Measurements from ENCODE around the gene MIS18A.
A peak's percentile ranks its signal among the peaks of the same experiment; 100 is the strongest.
"Not testable (repeated sequence)": the region's sequence is repeated elsewhere in the genome, so short reads cannot be mapped to it uniquely, and the experiment has no call there.

The MIS18A gene, protein sequence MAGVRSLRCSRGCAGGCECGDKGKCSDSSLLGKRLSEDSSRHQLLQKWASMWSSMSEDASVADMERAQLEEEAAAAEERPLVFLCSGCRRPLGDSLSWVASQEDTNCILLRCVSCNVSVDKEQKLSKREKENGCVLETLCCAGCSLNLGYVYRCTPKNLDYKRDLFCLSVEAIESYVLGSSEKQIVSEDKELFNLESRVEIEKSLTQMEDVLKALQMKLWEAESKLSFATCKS

DNA sequence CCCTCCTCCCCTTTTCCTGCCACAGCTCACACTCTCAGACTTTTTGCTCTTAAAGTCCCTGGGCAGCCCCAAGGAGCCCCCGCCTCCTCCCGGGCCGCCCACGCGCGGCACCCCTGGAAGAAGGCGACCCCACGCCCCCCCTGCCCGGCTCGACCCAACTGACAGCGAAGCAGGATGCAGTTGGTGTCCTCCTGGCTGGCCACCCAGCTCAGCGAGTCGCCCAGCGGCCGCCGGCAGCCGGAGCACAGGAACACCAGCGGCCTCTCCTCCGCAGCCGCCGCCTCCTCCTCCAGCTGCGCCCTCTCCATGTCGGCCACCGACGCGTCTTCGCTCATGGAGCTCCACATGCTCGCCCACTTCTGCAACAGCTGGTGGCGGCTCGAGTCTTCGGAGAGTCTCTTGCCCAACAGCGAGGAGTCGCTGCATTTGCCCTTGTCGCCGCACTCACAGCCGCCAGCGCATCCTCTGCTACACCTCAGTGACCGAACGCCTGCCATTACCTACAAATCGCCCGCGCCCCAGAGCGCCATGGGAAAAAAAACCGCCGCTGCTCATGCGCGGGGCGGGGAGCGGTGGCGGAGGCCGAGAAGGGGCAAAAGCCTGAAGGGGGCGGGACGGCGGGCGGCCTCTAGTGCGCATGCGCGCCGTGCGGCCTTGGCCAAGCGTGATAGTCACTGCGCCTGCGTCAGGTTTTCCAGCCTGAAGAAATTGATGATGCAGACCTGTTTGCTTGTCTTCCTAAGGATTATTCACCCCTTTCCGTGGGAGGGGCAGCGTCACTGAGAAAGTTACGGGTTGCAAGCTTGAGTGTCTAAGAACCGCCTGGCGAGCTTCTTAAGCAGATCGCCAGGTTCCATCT, at the start of gene MIS18A:
Gene MIS18A (minus strand): TSS at position 532 of the 859 bp plus-strand sequence. CDS start 35 bp downstream, at position 497.
- DNase-seq, result peak; percentile 93

DNA sequence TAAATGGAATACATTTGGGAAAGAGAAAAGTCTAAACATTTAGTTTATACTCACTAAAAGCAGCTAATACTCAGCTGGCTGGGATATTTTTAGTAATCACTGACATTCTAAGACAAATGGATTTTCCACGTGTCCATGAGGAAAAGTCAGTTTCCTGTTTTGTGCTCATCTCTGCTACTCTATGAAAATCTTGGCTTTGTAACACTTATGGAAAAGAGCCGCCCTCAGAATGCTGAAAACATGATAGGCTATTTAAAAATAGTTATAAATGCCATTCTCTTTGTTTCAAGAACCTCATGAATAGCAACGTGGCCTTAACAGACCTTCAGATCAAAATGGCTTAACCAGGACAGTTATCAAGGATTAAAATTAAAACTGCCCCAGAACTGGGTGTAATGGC, 49.7 kb upstream of the MIS18A start:
- no peak for DNase-seq

DNA sequence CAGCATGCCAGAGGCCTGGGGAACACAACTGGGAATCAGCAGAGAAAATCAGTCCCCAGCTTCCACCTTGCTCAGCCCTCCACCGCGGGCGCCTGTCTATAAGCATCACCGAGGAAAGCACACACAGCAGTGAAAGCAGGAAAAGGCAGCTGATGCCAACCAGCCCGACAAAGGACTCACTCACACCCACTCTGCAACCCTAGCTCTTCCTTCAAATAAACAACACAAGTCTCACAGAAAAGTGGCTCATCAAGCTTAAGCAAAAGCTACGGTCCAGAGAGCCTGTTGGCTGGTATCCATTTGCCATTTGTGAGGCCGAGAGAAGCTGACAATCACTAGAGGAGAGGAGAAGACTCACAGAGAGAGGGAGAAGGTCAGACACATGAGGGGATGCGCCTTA, 46.9 kb upstream of the MIS18A start:
- DNase-seq, result no peak

DNA sequence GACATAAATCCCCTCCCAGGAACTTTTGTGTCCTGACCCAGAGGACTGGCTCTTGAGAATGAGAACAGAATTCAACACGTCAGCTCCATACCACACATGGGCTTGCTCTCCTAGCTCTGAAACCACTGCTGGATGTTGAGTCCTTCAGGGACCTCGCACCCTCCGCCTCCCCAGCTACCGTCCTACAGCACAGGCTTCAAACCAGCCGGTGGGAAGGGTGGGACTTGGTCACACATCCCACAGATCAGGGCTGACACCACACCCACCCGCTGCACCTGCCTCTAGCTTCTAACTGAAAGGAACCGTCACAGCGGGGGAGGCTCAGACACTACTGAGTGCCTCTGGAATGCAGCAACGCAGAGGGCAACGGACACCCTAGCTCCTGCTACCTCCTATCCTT, 43.8 kb upstream of the MIS18A start:
- DNase-seq, result no peak

DNA sequence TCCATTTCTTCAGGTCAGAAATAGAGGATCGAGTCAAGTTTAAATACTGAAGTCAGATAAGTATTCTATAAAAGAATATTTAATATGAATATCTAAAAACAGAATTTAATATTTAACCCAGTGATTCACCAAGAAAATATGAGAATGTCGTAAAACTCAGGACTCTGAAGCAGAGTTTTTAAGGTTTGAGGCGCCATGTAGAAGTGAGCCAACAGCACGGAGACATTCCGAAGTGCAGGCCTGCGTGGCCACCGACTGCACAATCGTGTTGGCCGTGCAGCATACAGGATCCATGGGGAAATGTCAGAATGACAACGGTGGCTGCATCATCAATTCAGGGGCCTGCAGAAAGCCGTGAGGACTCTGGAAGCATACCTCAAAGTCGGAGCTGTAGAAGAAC, 43.3 kb upstream of the MIS18A start:
- no peak for DNase-seq

DNA sequence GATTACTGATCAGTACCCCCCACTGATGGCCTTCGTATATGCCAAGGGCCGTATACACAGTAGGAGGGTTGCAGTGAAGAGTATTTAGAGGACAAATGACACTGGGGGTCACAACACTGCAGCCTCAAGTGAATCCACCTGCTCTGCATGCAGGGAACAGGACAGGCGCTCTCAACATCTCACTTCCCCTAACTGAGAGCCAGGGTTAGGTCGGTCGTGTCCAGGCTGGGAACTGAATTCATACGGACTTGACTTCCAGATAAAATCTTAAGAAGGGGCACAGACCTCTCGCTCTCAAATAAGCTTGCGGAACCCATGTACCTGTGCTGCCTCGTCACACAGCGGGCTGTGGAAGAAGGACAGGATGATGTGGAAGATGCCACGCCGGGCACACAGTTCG, 42.6 kb upstream of the MIS18A start:
- DNase-seq, result no peak

DNA sequence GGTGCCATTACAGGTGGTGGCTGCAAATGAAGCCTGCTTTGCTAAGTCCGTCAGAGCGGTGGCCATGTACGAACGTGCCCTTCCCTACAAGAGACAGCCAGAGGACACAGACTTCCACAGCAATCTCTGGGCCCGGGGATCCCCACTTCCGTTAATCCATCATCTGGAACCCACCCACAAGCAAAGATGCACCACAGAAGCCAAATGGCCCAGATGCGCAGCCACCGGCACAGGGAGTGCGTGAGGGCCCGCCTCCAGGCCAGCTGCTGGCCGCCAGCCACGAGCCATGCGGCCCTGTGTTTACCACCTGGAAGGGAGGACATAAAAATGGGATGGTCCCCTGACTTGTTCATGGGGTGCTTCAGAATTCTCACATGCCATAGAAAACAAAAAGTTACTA, 41.9 kb upstream of the MIS18A start:
- no peak for DNase-seq

DNA sequence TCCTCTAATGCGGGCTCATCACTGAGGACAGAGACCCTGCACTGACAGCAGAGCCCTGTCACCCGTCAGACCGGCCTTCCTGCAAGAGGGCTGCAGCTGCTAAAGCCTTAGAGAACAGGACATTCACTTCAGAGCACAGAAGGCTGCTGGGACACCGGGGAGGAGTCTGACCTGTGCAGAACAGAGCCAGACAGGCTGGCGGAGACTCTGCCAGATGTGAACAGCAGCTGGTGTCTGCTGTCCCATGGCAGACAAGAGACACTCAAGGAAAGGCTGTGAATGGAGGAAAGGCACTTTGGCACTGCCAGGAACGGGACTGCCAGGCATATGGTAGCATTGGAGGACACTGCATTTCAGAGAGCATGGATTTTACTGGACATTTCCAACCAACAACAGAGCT, 41.2 kb upstream of the MIS18A start:
- no peak for DNase-seq

DNA sequence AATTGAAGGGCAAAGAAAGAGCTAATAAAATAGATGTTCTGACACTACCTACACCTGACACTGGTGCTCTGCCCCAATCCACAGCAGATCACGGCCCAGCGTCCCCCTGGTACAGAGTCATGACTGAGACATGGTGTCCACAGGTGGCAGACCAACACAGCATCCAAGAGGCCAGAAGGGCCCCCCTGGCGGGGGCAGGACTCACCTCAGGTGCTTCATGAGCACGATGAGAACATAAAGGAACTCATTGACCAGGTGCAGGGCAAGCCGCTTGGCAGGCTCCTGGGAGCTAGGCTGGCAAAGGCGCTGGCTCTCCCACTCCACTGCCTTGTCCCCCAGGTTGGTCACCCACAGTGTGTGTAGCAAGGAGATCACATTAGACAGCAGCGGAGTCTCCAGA, 40.2 kb upstream of the MIS18A start:
- DNase-seq, result no peak

DNA sequence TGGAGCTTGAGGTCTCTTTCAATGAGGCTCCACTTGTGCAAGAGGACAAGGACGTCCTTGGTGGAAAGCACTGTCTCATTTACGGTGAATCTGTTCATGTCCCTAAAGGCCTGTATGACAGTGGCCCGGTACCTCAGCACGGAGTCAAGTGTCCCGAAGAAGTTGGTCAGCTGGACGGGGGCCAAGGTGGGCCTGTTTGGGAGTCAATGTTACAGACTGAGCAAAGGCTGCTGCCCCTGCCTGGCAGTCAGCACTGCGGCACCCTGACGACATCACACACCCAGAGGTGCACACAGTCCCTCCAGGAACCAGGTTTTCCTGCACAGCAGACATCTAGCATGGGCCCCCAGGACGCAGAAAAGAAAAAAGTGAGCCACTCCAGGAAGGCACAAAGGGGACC, 38.9 kb upstream of the MIS18A start:
- DNase-seq, result no peak

DNA sequence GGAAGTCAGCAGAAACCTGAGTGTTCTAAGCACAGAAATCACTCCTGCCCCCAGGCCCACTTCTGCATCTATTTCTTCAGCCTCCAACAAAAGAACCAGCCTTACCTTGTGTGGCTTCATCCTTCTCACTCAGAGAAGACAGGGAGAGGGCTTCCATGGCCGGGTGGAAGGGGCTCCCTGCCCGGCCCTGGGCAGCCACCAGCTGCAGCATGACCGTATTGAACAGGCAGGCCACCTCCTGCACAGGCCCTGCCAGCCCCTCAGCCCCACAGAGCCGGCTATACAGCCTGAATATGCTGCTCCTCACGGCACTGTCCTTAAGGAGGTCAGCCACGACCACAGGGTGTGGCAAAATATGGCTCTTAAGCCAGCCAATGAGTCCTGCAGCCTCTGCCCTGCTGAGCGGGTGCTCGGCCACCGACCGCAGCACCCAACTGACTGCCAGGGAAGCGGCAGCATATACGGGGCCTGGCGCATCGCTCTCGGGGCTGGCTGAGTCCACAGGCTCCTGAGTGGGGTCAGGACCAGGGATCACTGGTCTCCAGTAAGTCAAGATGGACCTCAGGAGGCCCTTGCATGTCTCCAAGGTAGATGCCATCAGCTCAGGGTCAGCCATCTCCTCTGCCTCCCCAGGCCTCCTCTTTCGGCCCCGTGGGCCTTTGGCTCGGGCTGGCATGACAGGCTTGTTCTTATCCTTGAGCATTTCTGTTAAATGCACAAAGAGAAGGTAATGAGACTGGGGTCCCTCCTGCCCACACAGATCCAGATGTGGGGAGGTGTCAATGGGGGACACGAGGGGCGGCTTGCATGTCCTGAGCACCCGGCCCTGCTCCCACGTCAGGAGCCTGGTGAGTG, 37.7 kb upstream of the MIS18A start:
- no peak for DNase-seq

DNA sequence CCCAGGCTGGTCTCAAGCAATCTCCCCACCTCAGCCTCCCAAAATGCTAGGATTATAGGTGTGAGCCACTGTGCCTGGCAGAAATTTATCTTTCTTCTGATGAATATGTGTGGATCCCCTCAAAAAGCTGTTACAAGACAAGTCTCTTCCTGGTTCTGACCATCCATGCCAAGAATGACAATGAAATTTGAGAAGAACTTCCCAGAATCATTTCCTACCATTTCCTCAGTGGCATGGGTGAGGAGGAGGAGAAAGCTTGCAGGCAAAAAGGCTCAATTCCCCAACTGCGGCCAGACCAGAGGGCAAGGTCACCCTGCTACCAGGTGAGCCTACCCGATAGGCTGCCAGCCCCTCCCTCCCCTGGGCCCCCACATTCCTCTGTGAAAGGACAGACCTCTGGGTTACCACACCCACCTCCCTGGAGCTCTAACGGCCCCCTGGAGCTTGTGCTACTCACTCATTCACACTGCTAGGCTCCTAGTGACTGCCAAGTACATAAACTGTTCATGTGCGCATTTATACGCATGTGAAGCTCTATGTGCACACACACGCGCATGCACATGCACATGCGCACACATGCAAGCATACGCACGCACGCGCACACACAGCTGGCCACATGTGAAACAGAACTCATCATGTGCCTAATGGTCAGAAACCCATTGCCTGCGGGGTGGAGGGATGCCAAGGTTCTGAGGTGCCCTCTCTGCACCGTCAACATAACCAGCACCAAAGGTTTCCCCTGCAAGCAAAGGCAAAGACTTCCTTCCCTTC, 36.8 kb upstream of the MIS18A start:
- no peak for DNase-seq

DNA sequence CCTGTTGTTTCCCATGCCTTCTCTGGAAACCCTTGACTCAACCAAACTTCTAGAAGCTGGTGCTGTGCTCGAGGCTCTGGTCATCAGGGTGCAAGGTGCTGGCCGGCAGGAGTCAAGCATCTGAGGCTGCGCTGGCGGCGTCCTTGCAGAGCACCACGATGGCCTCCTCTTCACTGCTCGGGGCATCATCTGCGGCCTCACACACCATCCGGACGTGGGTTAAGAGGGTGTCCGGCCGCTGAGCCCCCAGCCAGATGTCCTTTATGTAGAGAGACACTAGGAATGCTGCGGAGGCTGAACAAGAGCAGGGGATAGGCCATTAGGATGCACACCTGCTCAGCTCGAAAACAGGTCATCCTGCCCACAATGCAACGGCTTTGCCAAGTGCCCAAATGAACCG, 36.0 kb upstream of the MIS18A start:
- no peak for DNase-seq

DNA sequence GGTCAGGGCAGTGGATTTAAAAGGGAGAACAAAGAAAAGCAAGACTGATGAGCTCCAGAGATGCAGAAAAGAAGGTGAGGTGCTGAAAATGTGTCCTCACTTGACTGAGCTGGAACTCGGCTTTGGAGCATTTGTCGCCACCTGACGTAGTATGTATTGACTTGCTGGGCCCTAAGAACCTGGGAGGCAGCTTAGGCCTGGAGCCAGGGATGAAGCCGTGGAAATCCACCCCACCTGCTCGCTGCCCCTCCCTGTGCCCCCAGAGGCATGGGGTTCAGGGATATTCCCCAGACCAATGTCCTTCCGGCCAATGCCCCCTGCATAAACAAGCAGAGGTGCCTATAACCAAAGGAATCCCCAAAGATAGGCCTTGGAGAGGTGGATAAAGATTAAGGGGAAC, 34.1 kb upstream of the MIS18A start:
- no peak for DNase-seq

DNA sequence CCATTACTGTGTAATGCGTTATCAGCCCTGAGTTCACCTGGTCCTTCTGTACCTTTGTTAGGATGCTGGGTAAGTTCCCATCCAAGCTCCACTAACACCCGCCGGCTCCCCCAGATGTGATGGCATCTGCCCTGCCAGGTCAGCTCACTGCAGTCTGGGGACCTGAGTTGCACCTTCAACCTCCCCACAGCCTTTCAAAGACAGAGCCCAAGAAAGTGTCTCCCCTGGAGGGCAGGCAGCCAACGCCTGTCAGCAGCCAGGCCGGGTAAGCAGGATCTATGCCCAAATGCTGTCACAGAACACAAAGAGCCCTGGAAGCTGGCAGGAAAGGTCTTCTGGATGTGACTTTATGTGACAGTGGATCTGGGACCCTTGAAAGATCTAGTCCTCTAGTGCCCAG, 33.5 kb upstream of the MIS18A start:
- DNase-seq, result no peak

DNA sequence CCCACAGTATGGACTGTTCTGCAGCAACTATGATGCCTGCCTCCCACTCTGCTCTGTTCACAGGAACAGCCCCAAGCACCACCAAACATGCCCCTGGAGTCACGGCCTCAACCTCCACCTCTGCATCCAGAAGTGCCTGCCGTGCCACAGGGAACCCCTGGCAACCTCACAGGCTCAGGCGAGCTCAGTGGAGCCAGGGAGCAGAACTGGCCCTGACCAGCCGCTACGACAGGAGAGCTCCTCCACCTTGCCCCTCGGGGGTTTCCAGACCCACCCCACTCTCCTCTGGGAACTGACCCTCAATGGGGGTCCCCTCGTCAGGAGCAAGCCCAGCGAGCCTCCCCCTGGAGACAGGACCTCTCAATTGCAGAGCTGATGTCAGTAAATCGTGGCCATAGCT, 32.8 kb upstream of the MIS18A start:
- no peak for DNase-seq

DNA sequence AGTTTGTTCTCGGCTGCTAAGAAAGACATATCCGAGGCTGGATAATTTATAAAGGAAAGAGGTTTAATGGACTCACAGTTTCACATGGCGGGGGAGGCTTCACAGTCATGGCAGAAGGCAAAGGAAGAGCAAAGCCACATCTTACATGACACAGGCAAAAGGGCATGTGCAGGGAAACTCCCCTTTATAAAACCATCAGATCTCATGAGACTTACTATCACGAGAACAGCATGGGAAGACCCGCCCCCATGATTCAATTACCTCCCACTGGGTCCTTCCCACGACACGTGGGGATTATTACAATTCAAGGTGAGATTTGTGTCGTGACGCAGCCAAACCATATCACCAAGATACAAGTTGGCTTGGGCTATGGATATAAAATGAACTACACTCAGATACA, 32.1 kb upstream of the MIS18A start:
- DNase-seq, result not testable (repeated sequence)

DNA sequence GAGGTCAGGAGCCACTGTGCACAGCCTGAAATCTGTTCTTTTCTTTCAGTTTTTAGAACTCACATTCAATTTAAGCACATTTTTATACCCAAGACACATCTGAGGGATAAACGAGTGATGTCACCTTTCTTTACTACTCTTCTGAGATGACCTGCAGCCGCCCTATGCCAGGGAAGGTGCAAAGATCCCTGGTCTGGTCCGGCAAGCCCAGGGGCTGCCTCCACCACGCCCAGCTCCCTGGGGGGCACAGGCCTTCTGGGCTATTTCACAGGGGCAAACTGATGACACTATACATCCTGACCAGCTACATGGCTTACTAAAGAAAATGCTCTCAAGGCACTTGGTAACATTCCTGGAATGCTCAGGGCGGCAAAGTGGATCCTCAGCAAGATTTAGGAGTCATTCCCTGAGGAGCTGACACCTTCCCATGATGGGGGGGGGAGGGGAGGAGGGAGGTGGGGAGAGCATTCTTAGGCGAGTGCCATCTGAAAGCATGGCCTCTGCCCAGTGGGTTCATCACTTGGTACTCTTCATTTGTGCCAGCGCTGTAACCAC, 31.1 kb upstream of the MIS18A start:
- no peak for DNase-seq

DNA sequence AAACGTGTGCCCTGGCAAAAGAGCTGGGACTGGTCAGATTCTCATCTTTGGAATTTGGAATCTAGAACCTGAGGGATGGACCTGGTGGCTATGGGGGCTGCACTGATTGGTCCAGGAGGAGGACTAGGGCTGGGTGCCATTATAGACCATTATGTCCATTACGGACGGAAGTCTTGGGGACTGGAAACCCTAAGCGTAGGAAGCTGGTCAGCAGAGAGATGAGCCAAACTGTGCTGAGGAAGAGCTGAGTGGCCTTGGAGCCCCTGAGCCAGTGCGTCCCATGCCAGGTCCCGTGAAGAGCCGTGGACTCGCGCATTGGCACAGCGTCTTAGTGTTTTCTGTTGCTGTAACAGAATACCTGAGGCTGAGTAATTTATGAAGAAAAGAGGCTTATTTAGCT, 29.8 kb upstream of the MIS18A start:
- no peak for DNase-seq

DNA sequence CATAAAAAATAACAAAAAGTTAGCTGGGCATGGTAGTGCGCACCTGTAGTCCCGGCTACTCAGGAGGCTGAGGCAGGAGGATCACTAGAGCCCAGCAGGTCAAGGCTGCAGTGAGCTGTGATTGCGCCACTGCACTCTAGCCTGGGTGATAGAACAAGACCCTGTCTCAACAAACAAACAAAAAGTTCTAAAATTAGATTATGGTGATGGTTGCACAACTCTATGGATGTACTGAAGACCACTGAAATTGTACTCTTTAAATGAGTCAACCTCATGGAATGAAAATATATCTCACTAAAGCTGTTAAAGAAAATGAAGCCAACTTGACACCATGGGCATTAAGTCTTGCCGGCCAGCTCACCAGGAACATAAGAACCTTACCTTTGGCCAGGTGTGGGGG, 28.9 kb upstream of the MIS18A start:
- DNase-seq, result no peak

DNA sequence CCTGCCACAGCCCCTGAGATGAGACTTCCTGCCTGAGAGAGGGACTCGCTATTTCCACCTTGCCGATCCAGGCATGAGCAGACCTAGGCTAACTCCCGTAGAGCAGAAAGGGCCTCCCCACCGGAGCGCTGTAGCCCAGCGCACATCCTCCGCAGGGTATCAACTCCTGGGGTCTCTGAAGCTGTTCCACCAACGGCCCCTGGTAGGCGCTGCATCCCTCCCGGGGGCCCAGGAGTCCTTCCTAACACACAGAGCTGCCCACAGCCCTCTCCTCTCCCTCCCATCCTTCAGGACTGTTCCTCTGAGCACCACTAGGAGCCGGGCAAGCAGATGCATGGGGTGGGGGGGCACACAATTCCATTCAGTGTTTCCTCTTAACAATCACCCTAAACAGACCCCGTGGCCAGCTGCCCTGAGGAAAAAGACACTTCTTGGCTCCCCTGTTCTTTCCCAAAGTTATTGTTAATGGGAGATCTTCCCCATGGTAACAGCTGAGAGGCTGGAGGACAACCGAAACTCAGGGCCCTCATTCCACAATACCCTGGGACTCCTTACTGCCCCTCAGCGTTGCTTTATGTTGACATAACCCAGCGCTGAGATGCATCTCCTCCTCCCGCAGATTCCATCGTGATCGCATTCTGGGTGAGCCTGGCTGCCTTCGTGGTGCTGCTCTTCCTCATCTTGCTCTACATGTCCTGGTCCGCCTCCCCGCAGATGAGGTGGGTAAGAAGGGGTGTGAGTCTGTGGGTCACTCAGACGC, 27.4 kb upstream of the MIS18A start:
- DNase-seq, result no peak

DNA sequence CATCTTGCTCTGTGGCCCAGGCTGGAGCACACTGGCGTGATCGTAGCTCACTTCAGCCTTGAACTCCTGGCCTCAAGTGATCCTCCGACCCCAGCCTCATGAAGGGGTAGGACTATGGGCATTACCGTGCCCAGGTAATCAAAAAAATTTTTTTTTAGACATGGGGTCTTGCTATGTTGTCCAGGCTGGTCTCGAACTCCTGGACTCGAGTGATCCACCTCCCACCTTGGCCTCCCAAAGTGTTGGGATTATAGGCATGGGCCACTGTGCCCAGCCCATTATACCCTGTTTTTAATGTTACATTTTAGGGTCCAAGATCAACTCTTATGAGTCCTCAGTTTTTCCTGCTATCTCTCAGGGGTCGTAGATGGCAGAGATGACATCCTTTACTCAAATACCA, 26.1 kb upstream of the MIS18A start:
- DNase-seq, result no peak

Measured in NCI-H1105 (cell line).